H9 (cell line): ENCODE results near the gene VAMP3. TPM values are rescaled to one million over a fixed set of nuclear protein-coding genes. Genes with fewer than 3 reads are reported as not detected.

Experiments
- DNase-seq: peaks from one replicate; pipeline ENCODE4 v3.0.0-alpha.2; 2017
- H2AFZ ChIP-seq: one replicate; pipeline ENCODE4 v1.6.1; 2013; ENCODE audit warnings: mild to moderate bottlenecking, low read length, control low read depth, moderate library complexity
- H2AK5ac ChIP-seq: 2 replicates; pipeline ENCODE4 v1.6.1; 2013; ENCODE audit warnings: low read length, control low read depth, mixed read lengths; ENCODE audit not compliant: insufficient read length
- H2BK120ac ChIP-seq: one replicate; pipeline ENCODE4 v1.6.1; 2013; ENCODE audit warnings: low read depth, mild to moderate bottlenecking, low read length, control low read depth, inconsistent platforms; ENCODE audit not compliant: poor library complexity, severe bottlenecking
- H2BK12ac ChIP-seq: 2 replicates; pipeline ENCODE4 v1.6.1; 2013; ENCODE audit warnings: low read length, control low read depth, mixed read lengths, low read depth; ENCODE audit not compliant: insufficient read length
- H2BK15ac ChIP-seq: 2 replicates; pipeline ENCODE4 v1.6.1; 2013; ENCODE audit warnings: low read depth, low read length, control low read depth
- H2BK20ac ChIP-seq: one replicate; pipeline ENCODE4 v1.6.1; 2013; ENCODE audit warnings: low read depth, mild to moderate bottlenecking, low read length, control low read depth, inconsistent platforms; ENCODE audit not compliant: poor library complexity, severe bottlenecking
- H2BK5ac ChIP-seq: 2 replicates; pipeline ENCODE4 v1.6.1; 2013; ENCODE audit warnings: low read length, control low read depth, mixed read lengths; ENCODE audit not compliant: insufficient read length
- H3K14ac ChIP-seq: 2 replicates; pipeline ENCODE4 v1.6.1; 2013; ENCODE audit warnings: low read length, control low read depth; ENCODE audit not compliant: insufficient read depth
- H3K18ac ChIP-seq: 2 replicates; pipeline ENCODE4 v1.6.1; 2013; ENCODE audit warnings: low read depth, mild to moderate bottlenecking, mixed read lengths, low read length, control low read depth; ENCODE audit not compliant: insufficient read length
- H3K23ac ChIP-seq: 2 replicates; pipeline ENCODE4 v1.6.1; 2013; ENCODE audit warnings: low read length, control low read depth, mixed read lengths, low read depth; ENCODE audit not compliant: insufficient read length
- H3K23me2 ChIP-seq: 2 replicates; pipeline ENCODE4 v1.6.1; 2013; ENCODE audit warnings: low read depth, mild to moderate bottlenecking, mixed read lengths, low read length, control low read depth; ENCODE audit not compliant: insufficient read length, poor library complexity, severe bottlenecking
- H3K27ac ChIP-seq: 2 replicates; pipeline ENCODE4 v1.5.1; 2013; ENCODE audit warnings: low read length, control low read depth, mixed read lengths, low read depth; ENCODE audit not compliant: insufficient read length
- H3K27me3 ChIP-seq: 2 replicates; pipeline ENCODE4 v1.6.1; 2013; ENCODE audit warnings: low read length, control low read depth, inconsistent platforms; ENCODE audit not compliant: insufficient read depth
- H3K4ac ChIP-seq: 2 replicates; pipeline ENCODE4 v1.6.1; 2013; ENCODE audit warnings: low read depth, mild to moderate bottlenecking, control low read depth, inconsistent platforms, low read length, moderate library complexity
- H3K4me1 ChIP-seq: 2 replicates; pipeline ENCODE4 v1.6.1; 2013; ENCODE audit warnings: low read length, control low read depth, inconsistent platforms; ENCODE audit not compliant: insufficient read depth
- H3K4me2 ChIP-seq: 2 replicates; pipeline ENCODE4 v1.6.1; 2013; ENCODE audit warnings: low read length, control low read depth, mixed read lengths; ENCODE audit not compliant: insufficient read length, insufficient read depth
- H3K56ac ChIP-seq: 2 replicates; pipeline ENCODE4 v1.6.1; 2013; ENCODE audit warnings: low read depth, mild to moderate bottlenecking, mixed read lengths, low read length, control low read depth; ENCODE audit not compliant: insufficient read length
- H3K79me1 ChIP-seq: 2 replicates; pipeline ENCODE4 v1.6.1; 2013; ENCODE audit warnings: low read depth, mild to moderate bottlenecking, moderate library complexity, low read length, control low read depth, inconsistent platforms; ENCODE audit not compliant: insufficient read depth, poor library complexity, severe bottlenecking
- H3K79me2 ChIP-seq: 2 replicates; pipeline ENCODE4 v1.6.1; 2013; ENCODE audit warnings: low read length, control low read depth, inconsistent platforms; ENCODE audit not compliant: insufficient read depth
- H3K9ac ChIP-seq: 2 replicates; pipeline ENCODE4 v1.6.1; 2013; ENCODE audit warnings: low read length, control low read depth, mixed read lengths; ENCODE audit not compliant: insufficient read length; ENCODE audit errors: extremely low read depth
- H3K9me3 ChIP-seq: one replicate; pipeline ENCODE4 v1.6.1; 2013; ENCODE audit warnings: low read depth, low read length, inconsistent platforms; ENCODE audit not compliant: control insufficient read depth
- H3T11ph ChIP-seq: one replicate; pipeline ENCODE4 v1.6.1; 2013; ENCODE audit warnings: mild to moderate bottlenecking, low read length, control low read depth, inconsistent platforms
- H4K20me1 ChIP-seq: one replicate; pipeline ENCODE4 v1.6.1; 2013; ENCODE audit not compliant: control insufficient read depth, insufficient read length, insufficient read depth
- H4K5ac ChIP-seq: 2 replicates; pipeline ENCODE4 v1.6.1; 2013; ENCODE audit warnings: low read depth, mild to moderate bottlenecking, mixed read lengths, low read length, control low read depth; ENCODE audit not compliant: insufficient read length
- H4K8ac ChIP-seq: replicated peaks from 2 replicates; pipeline ENCODE4 v1.6.1; 2013; ENCODE audit warnings: low read length, control low read depth, mixed read lengths, low read depth; ENCODE audit not compliant: insufficient read length
- H4K91ac ChIP-seq: 2 replicates; pipeline ENCODE4 v1.6.1; 2013; ENCODE audit warnings: low read depth, mild to moderate bottlenecking, moderate library complexity, mixed read lengths, low read length, control low read depth; ENCODE audit not compliant: insufficient read length
- H3K27ac Mint-ChIP-seq, 3 experiments: 2 replicates in 2 of 3; 3 replicates in 1 of 3; pipeline ENCODE4 v1.8.0; 2020 to 2021; ENCODE audit warnings: mixed read lengths in 3 of 3, mild to moderate bottlenecking in 1 of 3, moderate library complexity in 1 of 3
- H3K27me3 Mint-ChIP-seq: 2 replicates; pipeline ENCODE4 v1.8.0; 2021; ENCODE audit warnings: low read depth, mild to moderate bottlenecking, moderate library complexity, mixed read lengths
- H3K36me3 Mint-ChIP-seq, 3 experiments: 2 replicates in 2 of 3; 3 replicates in 1 of 3; pipeline ENCODE4 v1.8.0; 2020 to 2021; ENCODE audit warnings: low read depth in 3 of 3, mixed read lengths in 3 of 3; ENCODE audit not compliant: insufficient read depth in 1 of 3
- H3K4me1 Mint-ChIP-seq, 2 experiments: 2 replicates each; pipeline ENCODE4 v1.8.0; 2020; ENCODE audit warnings: mixed read lengths in 2 of 2
- H3K4me3 Mint-ChIP-seq, 2 experiments: 2 replicates in 1 of 2; 3 replicates in 1 of 2; pipeline ENCODE4 v1.8.0; 2020 to 2021; ENCODE audit warnings: mild to moderate bottlenecking in 2 of 2, mixed read lengths in 2 of 2, moderate library complexity in 1 of 2
- H3K9me3 Mint-ChIP-seq, 2 experiments: 2 replicates in 1 of 2; 3 replicates in 1 of 2; pipeline ENCODE4 v1.8.0; 2020; ENCODE audit warnings: mild to moderate bottlenecking in 2 of 2, mixed read lengths in 2 of 2, moderate library complexity in 1 of 2
- CTCF ChIP-seq: fragments of 200-600 bp; sonication (generic); conservative IDR thresholded peaks from 3 replicates; pipeline ENCODE4 v1.8.0; 2021; ENCODE audit warnings: antibody characterized with exemption, mild to moderate bottlenecking
- WGBS: extraction: QIAGEN DNeasy Blood & Tissue Kit; methylation state at CpG from one replicate; pipeline ENCODE4 v1.1.7; 2013; ENCODE audit warnings: missing lambda C conversion rate, low lambda C conversion rate, mixed read lengths; ENCODE audit not compliant: insufficient read length; ENCODE audit errors: extremely low coverage; 5-methylcytosine and 5-hydroxymethylcytosine counted together
- total RNA-seq: library from RNA; stranded (reverse); gene quantifications from 2 replicates; pipeline ENCODE4 v1.2.1, GENCODE V29; 2021

Gene VAMP3
- total RNA-seq, 1 experiment from 2014 or later = 42.9 TPM

GRCh38 chr1:7745783-7746182 is 25.3 kb upstream of the VAMP3 start:
- no peaks in the 10 kb centered on the region for H3K27me3 ChIP-seq
- H3K18ac ChIP-seq = no peak overlapping the region
- no peaks in the 10 kb centered on the region for H3K23me2 ChIP-seq
- no peak overlapping the region for H2BK12ac ChIP-seq
- Mint-ChIP-seq H3K27me3 (no peaks in the 10 kb centered on the region), H3K9me3 (no peaks in the 10 kb centered on the region), H3K36me3 (peaks cover 0 to 8% (median 4%) of the 10 kb centered on the region in 3 experiments; a peak in 3 of 7 replicates), H3K27ac (0 out of 7 replicates have a peak overlapping the region, but pooled peaks of 1 of the 3 experiments have one; percentile 22), H3K4me1 (0 out of 4 replicates have a peak, but pooled peaks cover 0 to 4% of the 10 kb centered on the region in 2 experiments), H3K4me3 (no peak overlapping the region)
- H2BK15ac ChIP-seq = no peak overlapping the region
- H3K23ac ChIP-seq = no peak overlapping the region
- H3K4ac ChIP-seq = no peak overlapping the region
- H3K56ac ChIP-seq = no peak overlapping the region
- H3K9ac ChIP-seq = no peak overlapping the region
- H3K9me3 ChIP-seq = no peaks in the 10 kb centered on the region
- no peak overlapping the region for H4K5ac ChIP-seq
- no peaks in the 10 kb centered on the region for H3K79me1 ChIP-seq
- TF ChIP-seq CTCF = no peak
- H2AFZ ChIP-seq = no peak overlapping the region
- no peak overlapping the region for H3K4me2 ChIP-seq
- DNase-seq = no peak
- no CpG with 5 or more reads among the region's 10 CpGs for WGBS
- no peak overlapping the region for H3K14ac ChIP-seq
- no peak overlapping the region for H4K8ac ChIP-seq
- no peak overlapping the region for H2AK5ac ChIP-seq
- H3K4me1 ChIP-seq = no peaks in the 10 kb centered on the region
- H2BK20ac ChIP-seq = no peak overlapping the region
- no peak overlapping the region for H3T11ph ChIP-seq
- H4K20me1 ChIP-seq = no peaks in the 10 kb centered on the region
- H4K91ac ChIP-seq = no peak overlapping the region
- no peaks in the 10 kb centered on the region for H3K79me2 ChIP-seq
- no peak overlapping the region for H2BK5ac ChIP-seq
- H2BK120ac ChIP-seq = no peak overlapping the region
- H3K27ac ChIP-seq = no peak overlapping the region
